Neutrophil (primary cell): ENCODE results near the gene MEIKIN.

Experiments
- H3K27ac ChIP-seq: fragments of 200-600 bp; sonication (generic); 2 replicates; pipeline ENCODE4 v1.5.1; 2016; ENCODE audit warnings: mild to moderate bottlenecking, moderate library complexity
- H3K27me3 ChIP-seq: fragments of 200-600 bp; sonication (generic); 2 replicates; pipeline ENCODE4 v1.6.0; 2016; ENCODE audit warnings: mild to moderate bottlenecking
- H3K36me3 ChIP-seq: fragments of 200-600 bp; sonication (generic); 2 replicates; pipeline ENCODE4 v1.5.1; 2017
- H3K4me1 ChIP-seq, 2 experiments: fragments of 200-600 bp in 1 of 2; sonication (generic) in 1 of 2; 1 replicate in 1 of 2; 2 replicates in 1 of 2; pipeline versions ENCODE4 v1.5.1 to v1.6.1; 2013 to 2016; ENCODE audit warnings: low read depth in 1 of 2, low read length in 1 of 2, mild to moderate bottlenecking in 1 of 2, moderate library complexity in 1 of 2; ENCODE audit not compliant: control insufficient read depth in 1 of 2, insufficient read depth in 1 of 2
- H3K4me3 ChIP-seq, 2 experiments: fragments of 200-600 bp in 1 of 2; sonication (generic) in 1 of 2; 1 replicate in 1 of 2; 2 replicates in 1 of 2; pipeline ENCODE4 v1.5.1; 2013 to 2016; ENCODE audit warnings: low read depth in 1 of 2, low read length in 1 of 2, mild to moderate bottlenecking in 1 of 2, moderate library complexity in 1 of 2
- H3K9me3 ChIP-seq: fragments of 200-600 bp; sonication (generic); 2 replicates; pipeline ENCODE4 v1.5.1; 2016
- TF ChIP-seq, protein P1 (sequence below): fragments of 200-600 bp; sonication (generic); IDR thresholded peaks from 2 replicates; pipeline ENCODE4 v1.5.1; 2016; ENCODE audit warnings: antibody characterized with exemption

MEIKIN gene

DNA sequence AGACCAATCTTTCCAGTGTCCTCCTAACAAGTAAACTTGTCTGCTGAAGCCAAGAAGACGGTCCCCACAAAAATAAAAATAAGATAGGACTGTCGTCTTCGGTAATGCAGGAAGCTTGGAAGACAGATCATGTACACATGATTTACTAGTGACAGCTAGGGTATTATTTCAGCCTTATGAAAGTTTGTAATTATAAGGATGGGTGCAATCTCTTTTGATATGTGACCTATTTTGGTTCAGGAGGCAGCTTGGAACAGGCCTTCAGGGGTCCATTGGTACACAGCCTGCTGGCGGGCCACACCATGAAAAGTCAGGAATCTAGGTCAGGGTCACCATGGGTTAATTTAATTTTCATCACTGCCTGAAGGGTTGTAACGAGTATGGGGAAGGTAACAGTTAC, 13.7 kb upstream of the MEIKIN start:
- TF ChIP-seq, protein P1, sequence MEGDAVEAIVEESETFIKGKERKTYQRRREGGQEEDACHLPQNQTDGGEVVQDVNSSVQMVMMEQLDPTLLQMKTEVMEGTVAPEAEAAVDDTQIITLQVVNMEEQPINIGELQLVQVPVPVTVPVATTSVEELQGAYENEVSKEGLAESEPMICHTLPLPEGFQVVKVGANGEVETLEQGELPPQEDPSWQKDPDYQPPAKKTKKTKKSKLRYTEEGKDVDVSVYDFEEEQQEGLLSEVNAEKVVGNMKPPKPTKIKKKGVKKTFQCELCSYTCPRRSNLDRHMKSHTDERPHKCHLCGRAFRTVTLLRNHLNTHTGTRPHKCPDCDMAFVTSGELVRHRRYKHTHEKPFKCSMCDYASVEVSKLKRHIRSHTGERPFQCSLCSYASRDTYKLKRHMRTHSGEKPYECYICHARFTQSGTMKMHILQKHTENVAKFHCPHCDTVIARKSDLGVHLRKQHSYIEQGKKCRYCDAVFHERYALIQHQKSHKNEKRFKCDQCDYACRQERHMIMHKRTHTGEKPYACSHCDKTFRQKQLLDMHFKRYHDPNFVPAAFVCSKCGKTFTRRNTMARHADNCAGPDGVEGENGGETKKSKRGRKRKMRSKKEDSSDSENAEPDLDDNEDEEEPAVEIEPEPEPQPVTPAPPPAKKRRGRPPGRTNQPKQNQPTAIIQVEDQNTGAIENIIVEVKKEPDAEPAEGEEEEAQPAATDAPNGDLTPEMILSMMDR, result no peak
- H3K27ac ChIP-seq, result no peak overlapping the region
- H3K4me3 ChIP-seq, result no peak overlapping the region
- H3K36me3 ChIP-seq, result no peaks in the 10 kb centered on the region
- H3K9me3 ChIP-seq, result no peaks in the 10 kb centered on the region
- peaks cover 3% of the 10 kb centered on the region for H3K27me3 ChIP-seq
- H3K4me1 ChIP-seq, result no peaks in the 10 kb centered on the region

DNA sequence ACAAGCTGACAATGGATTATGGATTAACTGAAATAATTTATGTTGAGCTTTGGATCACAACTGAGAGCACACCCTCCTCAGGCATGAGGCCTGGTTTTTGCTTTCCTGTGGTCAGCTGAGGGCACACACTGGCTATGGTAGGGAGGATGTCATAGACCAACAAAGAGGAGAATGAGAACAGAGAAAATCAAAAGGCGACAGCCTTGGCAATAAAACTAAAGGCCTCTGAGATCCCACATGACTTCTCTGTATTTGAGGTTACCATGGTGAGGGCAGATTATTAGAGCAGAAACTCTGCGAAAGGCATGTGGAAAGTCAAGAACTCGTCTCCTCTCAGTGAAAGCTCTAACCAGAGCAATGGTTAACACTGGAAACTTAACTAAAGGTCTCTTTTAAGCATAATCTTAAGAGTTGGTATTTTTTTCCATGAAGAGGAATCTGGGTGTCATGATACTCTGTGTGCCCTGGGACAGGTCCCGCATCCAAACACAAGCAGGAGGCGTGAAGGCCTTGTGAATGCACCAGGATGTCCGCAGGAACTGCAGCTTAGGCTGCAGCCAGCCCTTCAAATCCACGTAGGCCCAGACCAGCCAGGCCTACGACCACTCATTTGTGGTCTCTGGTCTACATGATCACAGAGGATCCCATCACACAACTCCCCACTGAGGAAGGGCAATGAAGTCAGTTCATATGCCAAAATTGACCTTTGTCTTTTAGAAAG, 12.4 kb upstream of the MEIKIN start:
- peaks cover 3% of the 10 kb centered on the region for H3K27me3 ChIP-seq
- H3K4me1 ChIP-seq, result no peaks in the 10 kb centered on the region
- TF ChIP-seq, protein P1, result no peak
- H3K9me3 ChIP-seq, result no peaks in the 10 kb centered on the region
- H3K4me3 ChIP-seq, result no peak overlapping the region
- H3K36me3 ChIP-seq, result no peaks in the 10 kb centered on the region
- no peak overlapping the region for H3K27ac ChIP-seq

DNA sequence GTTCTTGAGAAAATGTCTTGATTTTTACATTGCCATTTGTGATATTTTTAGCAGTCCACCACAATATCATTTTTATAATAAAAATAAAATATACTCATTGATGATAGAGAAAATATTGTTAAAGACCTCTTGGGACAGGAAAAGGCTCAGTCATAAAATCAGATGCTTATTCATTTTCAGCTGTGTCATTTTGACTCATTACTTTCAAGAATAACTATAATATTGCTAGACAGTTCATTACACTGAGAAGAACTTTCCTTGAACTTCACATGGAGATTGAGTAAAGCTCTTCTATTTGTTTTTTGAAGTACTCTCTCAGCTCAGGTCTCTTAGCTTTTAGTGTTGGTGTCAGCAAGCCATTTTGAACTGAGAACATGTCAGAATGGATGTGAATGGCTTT, 8.5 kb upstream of the MEIKIN start:
- H3K27ac ChIP-seq, result no peak overlapping the region
- H3K27me3 ChIP-seq, result peaks cover 3% of the 10 kb centered on the region
- no peak overlapping the region for H3K4me3 ChIP-seq
- TF ChIP-seq, protein P1, result no peak
- no peaks in the 10 kb centered on the region for H3K4me1 ChIP-seq
- H3K9me3 ChIP-seq, result no peaks in the 10 kb centered on the region
- H3K36me3 ChIP-seq, result no peaks in the 10 kb centered on the region

DNA sequence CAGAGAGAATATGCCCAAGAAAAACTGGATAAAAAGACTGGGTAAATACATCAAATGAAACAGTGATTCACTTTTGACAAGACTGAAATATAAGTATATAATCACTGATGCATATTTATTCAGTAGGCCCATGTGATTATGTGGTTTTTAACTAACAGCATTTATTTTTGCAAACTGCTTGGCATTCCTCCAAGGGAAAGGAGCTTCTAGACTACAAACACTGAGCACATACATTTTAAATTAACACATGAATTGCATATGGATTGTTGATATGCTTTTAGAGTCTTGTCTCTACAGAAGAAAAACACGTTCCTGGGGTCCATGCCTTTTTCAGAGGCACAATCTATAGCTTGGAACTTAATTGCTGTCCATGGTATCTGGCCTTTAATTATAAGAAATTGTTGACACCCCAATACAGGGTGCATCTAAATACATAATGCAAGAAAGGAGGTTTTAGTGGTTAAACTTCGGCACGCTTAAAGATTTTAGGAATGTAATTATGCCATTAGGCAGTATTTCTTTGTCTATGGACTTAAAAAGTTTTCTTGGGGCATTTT, 6.9 kb upstream of the MEIKIN start:
- H3K36me3 ChIP-seq, result no peaks in the 10 kb centered on the region
- H3K9me3 ChIP-seq, result no peaks in the 10 kb centered on the region
- TF ChIP-seq, protein P1, result no peak
- H3K27me3 ChIP-seq, result peaks cover 3% of the 10 kb centered on the region
- no peak overlapping the region for H3K27ac ChIP-seq
- no peak overlapping the region for H3K4me3 ChIP-seq
- H3K4me1 ChIP-seq, result no peaks in the 10 kb centered on the region

DNA sequence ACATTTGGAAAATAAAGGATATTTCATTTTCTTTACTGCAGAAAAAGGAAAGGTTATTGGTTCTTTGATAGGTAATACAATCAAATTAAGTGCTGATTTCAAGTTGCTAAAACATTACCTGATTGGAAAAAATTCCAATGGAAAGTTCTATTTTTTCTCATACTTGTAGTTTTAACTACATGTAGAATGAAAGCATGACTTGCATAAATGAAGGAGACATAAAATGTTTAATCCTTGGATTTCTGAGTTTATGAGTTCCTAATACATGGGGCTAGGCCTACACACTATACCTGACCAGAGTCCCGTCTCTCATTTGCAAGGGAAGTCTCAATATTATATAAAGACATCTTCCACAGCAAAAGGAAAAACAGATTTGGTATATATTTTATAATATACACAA, 5.2 kb upstream of the MEIKIN start:
- TF ChIP-seq, protein P1, result no peak
- Histone ChIP-seq H3K4me1 (no peaks in the 10 kb centered on the region), H3K4me3 (no peak overlapping the region), H3K27ac (no peak overlapping the region), H3K27me3 (peaks cover 3% of the 10 kb centered on the region), H3K9me3 (no peaks in the 10 kb centered on the region), H3K36me3 (no peaks in the 10 kb centered on the region)
